Ishikawa (cell line): ENCODE data around the gene IRF2.
A peak's percentile ranks its signal among the peaks of the same experiment; 100 is the strongest.

ENCODE experiments used
- CEBPB ChIP-seq: IDR thresholded peaks from 2 replicates; pipeline ENCODE4 v1.6.1; 2012
- CREB1 ChIP-seq: IDR thresholded peaks from 2 replicates; pipeline ENCODE4 v1.6.1; 2012; ENCODE audit warnings: low read depth
- EGR1 ChIP-seq: IDR thresholded peaks from 2 replicates; pipeline ENCODE4 v1.6.1; 2012
- EP300 ChIP-seq: IDR thresholded peaks from 2 replicates; pipeline ENCODE4 v1.6.1; 2012; ENCODE audit warnings: borderline replicate concordance
- FOXM1 ChIP-seq: IDR thresholded peaks from 2 replicates; pipeline ENCODE4 v1.6.1; 2012; ENCODE audit warnings: low read depth, borderline replicate concordance
- MAX ChIP-seq: IDR thresholded peaks from 2 replicates; pipeline ENCODE4 v1.6.1; 2012
- NFIC ChIP-seq: IDR thresholded peaks from 2 replicates; pipeline ENCODE4 v1.6.1; 2012
- RAD21 ChIP-seq: IDR thresholded peaks from 2 replicates; pipeline ENCODE4 v1.6.1; 2012; ENCODE audit warnings: low read depth
- REST ChIP-seq: IDR thresholded peaks from 2 replicates; pipeline ENCODE4 v1.6.1; 2012; ENCODE audit warnings: low read depth, mild to moderate bottlenecking
- TAF1 ChIP-seq: IDR thresholded peaks from 2 replicates; pipeline ENCODE4 v1.6.1; 2012; ENCODE audit warnings: low read depth, mild to moderate bottlenecking
- TCF12 ChIP-seq: IDR thresholded peaks from 2 replicates; pipeline ENCODE4 v1.6.1; 2012; ENCODE audit warnings: low read depth
- TEAD4 ChIP-seq: IDR thresholded peaks from 2 replicates; pipeline ENCODE4 v1.6.1; 2012
- USF1 ChIP-seq: IDR thresholded peaks from 2 replicates; pipeline ENCODE4 v1.6.1; 2012
- YY1 ChIP-seq: IDR thresholded peaks from 2 replicates; pipeline ENCODE4 v1.6.1; 2012; ENCODE audit warnings: low read depth
- ZBTB7A ChIP-seq: IDR thresholded peaks from 2 replicates; pipeline ENCODE4 v1.6.1; 2012; ENCODE audit warnings: low read depth

Gene IRF2

GRCh38 chr4:184450045-184450444 is 24.3 kb downstream of the IRF2 start:
- TF ChIP-seq EGR1, result no peak

GRCh38 chr4:184448821-184449220 is 25.5 kb downstream of the IRF2 start:
- TF ChIP-seq ZBTB7A (no peak), CEBPB (no peak), YY1 (no peak), EP300 (no peak), TCF12 (no peak), USF1 (no peak), NFIC (no peak), CREB1 (no peak), REST (no peak), TAF1 (no peak), EGR1 (no peak), MAX (no peak), TEAD4 (no peak), RAD21 (no peak)

- TF ChIP-seq REST (no peak), CEBPB (no peak), ZBTB7A (no peak), TCF12 (no peak), USF1 (no peak), EGR1 (no peak), TEAD4 (no peak), FOXM1 (no peak), TAF1 (no peak), MAX (no peak), EP300 (no peak), YY1 (no peak), NFIC (no peak), CREB1 (no peak), RAD21 (no peak)
These were observed 26.2 kb downstream of the IRF2 start for GRCh38 chr4:184448141-184448540.

GRCh38 chr4:184447664-184448063 is 26.7 kb downstream of the IRF2 start:
- TF ChIP-seq TEAD4 (peak; percentile 22; the same call in 1 of the 2 replicates), ZBTB7A (peak; percentile 47; the same call in 1 of the 2 replicates), CEBPB (no peak)

- no peak for TF ChIP-seq TEAD4
- TF ChIP-seq USF1, result no peak
- TF ChIP-seq ZBTB7A, result no peak
These were observed 28.2 kb downstream of the IRF2 start for GRCh38 chr4:184446132-184446658.

GRCh38 chr4:184444953-184445309 is 29.4 kb downstream of the IRF2 start:
- TF ChIP-seq EGR1, result no peak
- no peak for TF ChIP-seq MAX
- TF ChIP-seq USF1, result no peak
- TF ChIP-seq FOXM1, result no peak
- TF ChIP-seq NFIC, result no peak
- TF ChIP-seq EP300, result no peak
- no peak for TF ChIP-seq ZBTB7A
- TF ChIP-seq RAD21, result no peak
- no peak for TF ChIP-seq REST
